Erythroblast (primary cell): Measurements from ENCODE around the gene SV2C.

ENCODE experiments used
- DNase-seq, 2 experiments: peaks; one replicate each; lab custom pipeline; 2025; lab: John Stamatoyannopoulos, UW
- GATA1 ChIP-seq: IDR thresholded peaks from 2 replicates; pipeline ENCODE4 v1.6.1; 2011; ENCODE audit warnings: low read depth, mild to moderate bottlenecking, control low read depth, low read length, moderate library complexity
- POLR2A ChIP-seq: IDR thresholded peaks from 2 replicates; pipeline ENCODE4 v1.6.1; 2011; ENCODE audit warnings: mild to moderate bottlenecking, low read length

Gene SV2C

DNA sequence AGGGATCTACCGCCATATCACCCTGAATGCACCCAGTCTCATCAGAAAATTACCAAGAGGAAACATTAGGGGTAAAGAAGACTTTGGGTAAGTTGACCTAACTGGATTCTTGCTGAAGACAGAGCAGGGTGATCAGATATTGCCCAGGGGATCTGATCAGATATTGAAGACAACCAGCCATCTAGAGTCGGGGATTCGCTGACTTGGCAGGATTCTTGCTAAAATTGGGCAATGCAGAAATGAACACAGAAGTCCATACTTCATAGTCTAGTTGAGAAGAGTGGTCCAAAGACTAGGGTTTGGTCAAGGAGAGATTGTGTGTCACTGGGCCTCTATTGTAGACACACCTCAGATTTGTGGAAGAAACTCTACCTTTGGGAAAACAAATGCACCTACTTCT is 107.2 kb downstream of the SV2C start:
- TF ChIP-seq GATA1 (no peak), POLR2A (no peak)
- DNase-seq: no peak

DNA sequence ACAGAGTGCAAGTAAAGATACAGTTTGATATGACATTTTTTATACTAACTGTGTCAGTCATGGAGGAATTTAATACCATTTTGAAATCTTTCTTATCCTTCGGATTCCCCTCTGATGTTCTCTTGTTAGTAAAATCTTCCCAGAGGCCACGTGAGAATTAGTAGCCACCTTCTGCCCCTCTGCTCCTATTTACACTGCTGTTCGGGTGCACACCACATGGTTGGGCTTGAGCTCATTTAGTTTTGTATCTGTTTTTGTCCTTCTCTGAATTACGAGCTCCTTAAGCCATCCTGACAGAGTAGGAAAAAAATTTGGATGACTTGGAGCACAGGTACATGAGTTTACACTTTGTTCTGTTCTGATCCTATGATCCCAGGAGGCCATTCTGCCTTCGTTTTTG is 109.7 kb downstream of the SV2C start:
- no peak for DNase-seq
- no peak for TF ChIP-seq GATA1

DNA sequence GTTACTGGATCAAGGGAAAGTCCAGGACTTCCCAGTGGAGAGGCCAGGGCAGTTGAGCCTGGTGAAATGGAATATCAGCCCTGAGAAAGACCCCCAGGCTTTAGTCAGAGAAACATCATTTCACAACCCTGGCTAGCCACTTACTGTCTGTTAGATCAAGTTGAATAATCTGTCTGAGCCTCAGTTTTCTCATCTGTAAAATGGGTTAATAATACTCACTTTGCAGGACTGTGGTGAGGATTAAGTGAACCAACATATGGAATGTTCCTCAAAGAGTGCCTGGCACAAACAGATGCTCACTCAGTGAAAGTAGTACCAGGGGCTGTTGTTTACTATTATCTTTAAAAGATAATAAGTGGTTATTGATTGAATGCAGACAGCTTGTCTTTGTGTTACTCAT is 110.5 kb downstream of the SV2C start:
- TF ChIP-seq GATA1 (no peak), POLR2A (no peak)
- no peak for DNase-seq

DNA sequence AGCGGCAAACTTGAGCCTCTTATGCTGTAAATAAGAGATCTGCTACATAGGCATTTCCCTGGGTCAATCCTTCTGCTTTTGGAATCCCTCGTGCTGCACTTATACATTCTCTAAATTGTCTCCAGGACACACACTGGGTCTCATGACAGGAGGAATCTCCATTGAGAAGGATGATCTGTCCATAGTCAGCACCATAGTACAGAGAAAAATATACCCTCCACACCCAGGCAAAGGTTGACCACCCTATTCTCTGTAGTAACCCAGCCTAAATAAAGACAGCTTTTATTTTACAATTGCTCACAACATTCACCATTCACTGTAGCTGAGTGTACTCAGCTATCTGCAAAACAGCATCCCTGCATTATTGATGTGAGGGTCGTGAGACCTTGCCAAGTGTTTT is 111.2 kb downstream of the SV2C start:
- DNase-seq: no peak
- TF ChIP-seq GATA1: no peak

DNA sequence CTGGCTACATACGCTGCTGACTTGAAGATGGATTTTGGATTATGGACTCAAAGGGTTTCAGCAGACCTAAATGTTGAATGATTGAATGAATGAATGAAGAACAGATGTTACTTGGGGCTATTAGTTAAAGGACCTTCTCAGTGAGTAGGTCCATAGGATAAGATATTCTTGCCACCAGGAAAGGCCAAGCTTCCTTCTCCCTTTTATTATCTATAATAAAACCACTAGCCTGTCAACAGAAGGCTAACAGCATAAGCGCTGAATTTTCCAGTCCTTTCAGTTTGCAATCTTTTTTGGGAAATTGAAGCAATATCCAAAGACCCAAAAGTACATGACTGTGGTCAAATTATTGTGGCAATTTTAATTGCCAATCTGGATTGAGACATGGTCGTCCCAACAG is 113.3 kb downstream of the SV2C start:
- DNase-seq: no peak
- TF ChIP-seq GATA1: no peak
- no peak for TF ChIP-seq POLR2A

DNA sequence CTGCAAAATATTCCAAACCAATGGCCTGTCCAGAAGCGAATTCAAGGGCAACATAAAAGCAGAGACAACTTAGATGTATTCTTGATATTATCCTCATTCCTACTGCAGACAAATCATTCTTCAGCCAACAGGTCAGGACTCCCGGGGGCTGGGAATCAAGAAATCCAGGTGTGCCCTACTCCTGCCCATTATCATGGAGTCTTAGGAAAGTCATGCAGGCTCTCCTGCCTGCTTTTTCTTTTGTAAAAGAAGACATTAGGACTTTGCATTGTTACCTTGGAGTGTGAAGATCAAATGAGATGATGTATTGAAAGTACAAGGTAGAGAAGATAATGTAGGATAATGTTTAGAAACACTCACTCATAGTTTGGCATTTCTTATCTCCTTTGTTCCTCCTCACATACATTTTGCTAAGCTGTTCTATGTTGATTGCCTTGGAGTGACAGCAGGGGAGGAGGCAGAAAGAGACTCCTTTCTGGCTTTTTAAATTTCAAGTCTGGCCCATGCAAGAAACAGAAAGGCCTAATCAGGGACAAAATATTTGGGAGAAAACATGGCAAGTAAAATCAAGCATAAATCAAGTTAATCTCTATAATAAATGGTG is 113.8 kb downstream of the SV2C start:
- no peak for DNase-seq
- TF ChIP-seq POLR2A: no peak
- TF ChIP-seq GATA1: no peak

DNA sequence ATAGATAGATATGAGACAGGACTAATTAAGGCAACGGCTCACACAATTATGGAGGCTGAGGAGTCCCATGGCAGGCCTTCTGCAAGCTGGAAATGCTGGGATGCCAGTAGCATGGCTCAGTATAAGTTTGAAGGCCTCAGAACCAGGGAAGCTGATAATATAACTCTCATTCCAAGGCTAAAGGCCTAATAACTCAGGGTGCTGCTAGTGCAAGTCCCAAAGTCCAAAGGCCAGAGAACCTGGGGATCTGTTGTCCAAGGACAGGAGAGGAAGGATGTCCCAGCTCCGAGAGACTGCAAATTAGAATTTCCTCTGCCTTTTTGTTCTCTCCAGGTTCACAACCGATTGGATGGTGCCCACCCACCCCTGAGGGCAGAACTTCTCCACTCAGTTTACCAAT is 114.5 kb downstream of the SV2C start:
- no peak for DNase-seq
- TF ChIP-seq GATA1 (no peak), POLR2A (no peak)

DNA sequence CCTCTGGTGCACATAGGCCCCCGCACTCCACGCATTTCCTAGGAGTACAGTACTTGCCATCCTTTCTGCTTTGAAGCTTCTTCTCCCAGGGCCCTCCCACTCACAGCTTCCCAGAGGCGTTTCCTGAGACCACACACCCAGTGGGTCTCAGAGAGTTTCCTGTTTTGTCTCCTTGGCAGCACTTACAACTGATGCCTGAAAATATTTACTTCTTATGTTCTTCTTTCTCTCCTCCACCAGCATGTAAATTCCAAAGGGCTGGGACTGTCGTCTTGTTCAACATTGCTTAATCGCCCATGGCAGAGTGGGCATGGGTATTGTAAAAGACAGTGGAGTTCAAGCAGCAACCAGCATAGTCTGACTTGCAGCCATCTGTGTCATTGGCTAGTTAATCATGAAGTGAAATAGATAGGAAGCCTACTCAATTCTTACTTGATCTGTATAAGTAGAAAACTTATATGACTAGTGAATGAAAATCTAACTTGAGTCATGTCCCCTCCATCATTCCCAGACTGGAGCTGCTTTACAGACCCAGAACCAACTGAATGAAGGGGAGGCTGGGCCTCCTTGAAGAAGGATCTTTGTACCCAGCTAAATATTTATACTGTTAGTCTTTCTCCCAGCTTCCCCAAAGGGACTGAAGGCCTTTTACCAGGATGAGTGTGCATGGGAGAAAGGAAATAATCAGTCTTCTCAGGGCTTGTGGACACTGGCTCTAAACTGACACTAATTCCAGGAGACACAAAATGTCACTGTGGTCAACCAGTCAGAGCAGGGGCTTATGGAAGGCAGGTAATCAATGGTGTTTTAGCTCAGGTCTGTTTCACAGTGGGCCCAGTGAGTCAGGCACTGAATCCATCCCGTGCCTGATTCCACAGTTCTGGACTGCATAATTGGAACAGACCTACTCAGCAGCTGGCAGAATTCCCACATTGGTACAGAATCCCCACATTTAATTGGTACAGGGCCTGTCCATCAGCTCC is 116.4 kb downstream of the SV2C start:
- TF ChIP-seq POLR2A: no peak
- TF ChIP-seq GATA1: no peak
- no peak for DNase-seq

DNA sequence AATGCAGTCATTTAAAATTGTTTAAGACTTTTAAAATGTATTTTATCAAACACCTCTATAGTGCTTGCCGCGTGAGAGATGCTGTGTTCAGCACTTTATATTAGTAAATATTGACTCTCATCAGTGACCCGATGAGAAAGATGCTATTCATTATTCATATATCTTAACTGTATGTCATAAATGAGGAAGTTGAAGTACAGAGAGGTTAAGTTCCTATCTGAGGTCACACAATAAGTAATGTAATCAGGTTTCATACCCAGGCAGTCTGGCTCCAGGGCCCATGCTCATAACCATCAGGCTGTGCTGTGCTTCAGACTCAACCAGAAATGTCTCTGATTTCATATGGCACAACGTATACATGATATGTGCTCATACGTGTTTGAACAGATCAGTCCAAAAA is 119.0 kb downstream of the SV2C start:
- no peak for DNase-seq
- TF ChIP-seq GATA1: no peak
- no peak for TF ChIP-seq POLR2A

DNA sequence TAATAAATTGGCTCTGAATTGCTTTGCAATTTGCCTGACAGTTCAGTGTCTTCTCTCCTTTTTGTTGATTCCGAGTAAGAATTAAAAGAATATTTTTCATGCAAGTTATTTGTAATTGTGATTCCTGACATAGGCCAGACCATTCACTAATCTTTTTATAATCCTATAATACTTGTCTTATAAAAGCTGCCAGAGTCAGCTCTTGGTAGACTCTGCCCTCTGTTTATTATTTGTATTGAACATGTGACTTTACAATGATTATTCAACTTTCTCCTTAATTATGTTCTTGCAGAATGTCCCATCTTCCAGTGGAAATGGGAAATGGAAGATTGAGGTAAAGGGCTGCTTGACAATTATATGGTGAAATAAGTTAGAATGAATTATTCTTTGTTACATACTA is 121.0 kb downstream of the SV2C start:
- TF ChIP-seq GATA1: no peak
- DNase-seq: no peak

DNA sequence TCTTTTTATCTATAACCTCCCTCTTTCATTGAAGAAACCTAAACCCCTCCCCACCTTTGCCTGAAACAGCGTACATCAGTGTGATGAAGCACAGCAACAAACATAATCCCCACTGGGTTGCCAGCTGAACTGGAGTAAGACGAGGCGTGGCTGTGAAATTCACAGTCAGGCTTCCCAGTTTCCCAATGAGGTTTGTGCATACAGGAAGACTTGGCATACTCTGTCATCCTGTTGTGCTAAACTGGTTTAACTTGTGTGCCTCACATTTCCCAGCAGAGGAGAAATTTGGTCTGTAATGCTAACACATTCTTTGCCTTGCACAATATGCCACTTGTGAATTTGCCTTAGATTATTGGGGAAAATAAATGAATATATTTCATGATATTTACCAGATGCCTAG is 121.5 kb downstream of the SV2C start:
- no peak for TF ChIP-seq POLR2A
- TF ChIP-seq GATA1: no peak

DNA sequence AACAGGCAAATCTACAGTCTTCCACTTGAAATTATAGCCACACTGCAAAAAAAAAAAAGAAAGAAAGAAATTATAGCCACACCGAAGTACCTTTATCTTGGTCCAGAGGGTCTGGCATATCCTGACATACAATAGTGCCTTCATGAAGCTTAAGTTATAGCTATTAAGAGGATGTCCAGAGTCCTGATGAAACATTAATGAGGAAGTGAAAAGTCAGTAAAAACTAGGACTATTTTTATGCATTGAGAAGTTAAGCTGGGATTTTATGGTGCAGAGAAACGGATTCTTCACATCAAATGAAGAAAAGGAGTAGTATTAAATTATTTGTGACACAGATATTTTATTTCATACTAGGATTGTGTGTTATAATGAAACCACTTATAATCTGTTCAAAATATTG is 123.9 kb downstream of the SV2C start:
- no peak for DNase-seq
- TF ChIP-seq POLR2A (no peak), GATA1 (no peak)

More for the DNA sequence above, 121.5 kb downstream of the SV2C start:
- DNase-seq: no peak

DNA sequence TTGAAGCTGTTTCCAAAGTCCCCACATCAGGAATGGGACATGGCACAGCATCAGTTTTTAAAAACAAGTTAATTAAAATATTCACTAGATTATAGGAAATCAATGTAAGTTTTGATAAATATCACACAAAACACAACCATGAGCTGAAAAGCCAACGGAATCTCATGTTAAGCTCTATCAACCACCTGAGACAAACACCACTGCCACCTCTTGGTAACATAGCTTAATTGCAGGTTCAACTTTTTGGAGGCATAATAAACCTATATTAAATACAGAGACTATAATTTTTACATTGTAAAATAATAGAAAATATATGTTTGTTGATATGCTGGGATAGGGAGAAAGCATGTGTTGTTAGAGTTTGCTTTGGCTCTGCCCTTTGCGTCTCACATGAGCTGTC is 126.1 kb downstream of the SV2C start:
- TF ChIP-seq POLR2A (no peak), GATA1 (no peak)
- peak in 1 of 2 experiments; percentile 28 for DNase-seq

DNA sequence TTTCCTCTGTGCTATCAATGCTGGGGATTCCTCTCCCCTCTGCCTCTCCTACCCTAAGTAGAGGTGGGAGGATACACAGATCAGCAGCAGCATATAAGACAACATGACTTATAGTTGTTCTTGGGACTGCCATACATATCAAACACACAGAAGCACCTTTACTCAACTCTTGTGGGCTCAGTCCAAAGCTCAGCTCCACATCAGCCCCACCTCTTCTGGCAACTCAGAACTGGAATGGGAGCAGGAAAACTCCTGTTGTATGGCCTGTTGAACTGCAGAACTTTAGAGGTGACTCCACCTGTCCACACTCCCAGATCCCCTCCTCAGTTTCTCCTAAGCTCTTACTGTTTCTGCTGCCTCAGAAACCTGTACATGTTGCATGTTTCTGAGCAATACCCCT is 127.8 kb downstream of the SV2C start:
- DNase-seq: no peak
- TF ChIP-seq POLR2A (no peak), GATA1 (no peak)
